Keratinocyte (primary cell): ENCODE data around the gene TTC33. TPM values are rescaled to one million over a fixed set of nuclear protein-coding genes. Genes with fewer than 3 reads are reported as not detected.

Source experiments
- DNase-seq: peaks from one replicate; pipeline ENCODE4 v3.0.0-alpha.2; 2011; ENCODE audit warnings: low read depth, missing footprints, low spot score
- FAIRE-seq: peaks from 2 replicates; lab custom pipeline; 2011; peaks lifted over from hg19 to GRCh38; lab: Jason Lieb, UNC
- H2AFZ ChIP-seq: 2 replicates; pipeline ENCODE4 v1.6.0; 2012; ENCODE audit warnings: low read length, control low read depth, inconsistent platforms; ENCODE audit not compliant: control insufficient read depth
- H3K27ac ChIP-seq: 2 replicates; pipeline ENCODE4 v1.5.1; 2011; ENCODE audit warnings: low read length; ENCODE audit not compliant: control insufficient read depth, insufficient read depth
- H3K27me3 ChIP-seq: 3 replicates; pipeline ENCODE4 v1.6.0; 2011; ENCODE audit warnings: low read length; ENCODE audit not compliant: control insufficient read depth, insufficient read depth; ENCODE audit errors: extremely low read depth
- H3K36me3 ChIP-seq, 2 experiments: 2 replicates in 1 of 2; 3 replicates in 1 of 2; pipeline ENCODE4 v1.5.1; 2011; ENCODE audit warnings: low read length in 2 of 2, mild to moderate bottlenecking in 1 of 2; ENCODE audit not compliant: control insufficient read depth in 2 of 2, insufficient read depth in 2 of 2; ENCODE audit errors: extremely low read depth in 1 of 2
- H3K4me1 ChIP-seq: 3 replicates; pipeline ENCODE4 v1.5.1; 2011; ENCODE audit warnings: low read length; ENCODE audit not compliant: control insufficient read depth, insufficient read depth; ENCODE audit errors: extremely low read depth
- H3K4me2 ChIP-seq: 3 replicates; pipeline ENCODE4 v1.6.0; 2011; ENCODE audit warnings: low read depth, low read length; ENCODE audit not compliant: control insufficient read depth, insufficient read depth; ENCODE audit errors: extremely low read depth
- H3K4me3 ChIP-seq, 3 experiments: fragments of 200-600 bp in 1 of 3; sonication (generic) in 1 of 3; 2 replicates in 2 of 3; 3 replicates in 1 of 3; pipeline ENCODE4 v1.5.1; 2011 to 2016; ENCODE audit warnings: low read length in 3 of 3, mild to moderate bottlenecking in 3 of 3, control low read depth in 2 of 3, inconsistent platforms in 1 of 3, low read depth in 1 of 3, mixed read lengths in 1 of 3, mixed run types in 1 of 3, moderate library complexity in 1 of 3; ENCODE audit not compliant: control insufficient read depth in 2 of 3, insufficient read depth in 2 of 3; ENCODE audit errors: extremely low read depth in 1 of 3
- H3K79me2 ChIP-seq: 2 replicates; pipeline ENCODE4 v1.6.0; 2012; ENCODE audit warnings: low read length; ENCODE audit not compliant: control insufficient read depth, insufficient read depth
- H3K9ac ChIP-seq: 3 replicates; pipeline ENCODE4 v1.6.0; 2011; ENCODE audit warnings: low read length; ENCODE audit not compliant: control insufficient read depth, insufficient read depth; ENCODE audit errors: extremely low read depth
- H3K9me1 ChIP-seq: 3 replicates; pipeline ENCODE4 v1.6.0; 2011; ENCODE audit warnings: low read length; ENCODE audit not compliant: control insufficient read depth, insufficient read depth; ENCODE audit errors: extremely low read depth
- H3K9me3 ChIP-seq: 2 replicates; pipeline ENCODE4 v1.5.1; 2012; ENCODE audit warnings: low read depth, low read length; ENCODE audit not compliant: control insufficient read depth
- H4K20me1 ChIP-seq: 3 replicates; pipeline ENCODE4 v1.6.0; 2011; ENCODE audit warnings: low read length; ENCODE audit not compliant: control insufficient read depth, insufficient read depth; ENCODE audit errors: extremely low read depth
- EZH2 ChIP-seq: IDR thresholded peaks from one replicate; pipeline ENCODE4 v1.6.1; 2012; ENCODE audit warnings: inconsistent platforms, mild to moderate bottlenecking, low read length, moderate library complexity
- dilution Hi-C: fragments of 300-500 bp; cut with MboI; formaldehyde crosslinking; loops from one replicate; pipeline ENCODE4 v1.7.0; 2020; ENCODE audit warnings: low sequenced_read_pairs; ENCODE audit not compliant: extremely low pct_ligation_motif_present
- polyA minus RNA-seq, 3 experiments: library from RNA; depleted of rRNA, polyadenylated mRNA; stranded (reverse); fragments of >200 nt; gene quantifications; 1 replicate in 1 of 3; 2 replicates in 1 of 3; 3 replicates in 1 of 3; pipeline ENCODE4 v1.2.3, GENCODE V29; 2011
- polyA plus RNA-seq, 5 experiments: library from polyadenylated mRNA; depleted of rRNA in 3 of 5; stranded (reverse) in 3 of 5; stranded (forward) in 1 of 5; unstranded in 1 of 5; fragments of >200 nt; gene quantifications; 1 replicate in 1 of 5; 2 replicates in 3 of 5; 3 replicates in 1 of 5; pipeline versions ENCODE4 v1.2.1 to v1.2.3, GENCODE V29; 2011 to 2012; ENCODE audit warnings: missing spikeins in 2 of 5, low read depth in 1 of 5, low replicate concordance in 1 of 5
- TF ChIP-seq, protein P1 (sequence below), 3 experiments: IDR thresholded peaks in 1 of 3; conservative IDR thresholded peaks in 1 of 3; optimal IDR thresholded peaks in 1 of 3; 2 replicates in 2 of 3; 3 replicates in 1 of 3; pipeline versions ENCODE3 to v1.5.1; 2011; ENCODE audit warnings: low read length in 3 of 3, mild to moderate bottlenecking in 3 of 3, moderate library complexity in 2 of 3, control low read depth in 1 of 3, inconsistent platforms in 1 of 3; ENCODE audit not compliant: insufficient read depth in 2 of 3; ENCODE audit errors: extremely low read depth in 1 of 3

TTC33 gene
- polyA plus RNA-seq (3.6 to 7.1 TPM (median 3.7 TPM) in 3 replicates), polyA minus RNA-seq (3.6 to 10.5 TPM in 2 of 3 replicates, not detected in the other)
- 13.7 TPM for polyA plus RNA-seq (2011; ENCODE audit: low read depth)
- 3.1 and 5.6 TPM in 2 replicates for polyA plus RNA-seq (2011; cell fraction: cytosol; rRNA removed)
- polyA plus RNA-seq (2011; cell fraction: nucleus; rRNA removed): 4.2 and 7.2 TPM in 2 replicates
- 5.0 and 7.6 TPM in 2 replicates for polyA plus RNA-seq (2012; ENCODE audit: low replicate concordance)
- polyA minus RNA-seq (2011; cell fraction: cytosol; rRNA and poly(A)+ RNA removed): 5.9 TPM
- polyA minus RNA-seq (2011; cell fraction: nucleus; rRNA and poly(A)+ RNA removed): 3.1 and 4.8 TPM in 2 replicates

GRCh38 chr5:40755407-40756365 is at the start of gene TTC33:
Gene TTC33 (minus strand): TSS chr5:40755961. CDS start chr5:40747018, 8,943 bp downstream.
- peaks cover 6% of the 10 kb centered on the region for H3K4me1 ChIP-seq
- no peak for TF ChIP-seq EZH2
- TF ChIP-seq, protein P1, sequence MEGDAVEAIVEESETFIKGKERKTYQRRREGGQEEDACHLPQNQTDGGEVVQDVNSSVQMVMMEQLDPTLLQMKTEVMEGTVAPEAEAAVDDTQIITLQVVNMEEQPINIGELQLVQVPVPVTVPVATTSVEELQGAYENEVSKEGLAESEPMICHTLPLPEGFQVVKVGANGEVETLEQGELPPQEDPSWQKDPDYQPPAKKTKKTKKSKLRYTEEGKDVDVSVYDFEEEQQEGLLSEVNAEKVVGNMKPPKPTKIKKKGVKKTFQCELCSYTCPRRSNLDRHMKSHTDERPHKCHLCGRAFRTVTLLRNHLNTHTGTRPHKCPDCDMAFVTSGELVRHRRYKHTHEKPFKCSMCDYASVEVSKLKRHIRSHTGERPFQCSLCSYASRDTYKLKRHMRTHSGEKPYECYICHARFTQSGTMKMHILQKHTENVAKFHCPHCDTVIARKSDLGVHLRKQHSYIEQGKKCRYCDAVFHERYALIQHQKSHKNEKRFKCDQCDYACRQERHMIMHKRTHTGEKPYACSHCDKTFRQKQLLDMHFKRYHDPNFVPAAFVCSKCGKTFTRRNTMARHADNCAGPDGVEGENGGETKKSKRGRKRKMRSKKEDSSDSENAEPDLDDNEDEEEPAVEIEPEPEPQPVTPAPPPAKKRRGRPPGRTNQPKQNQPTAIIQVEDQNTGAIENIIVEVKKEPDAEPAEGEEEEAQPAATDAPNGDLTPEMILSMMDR (optimal IDR thresholded peaks at IDR 0.05 in 1 of 3, IDR thresholded peaks at IDR 0.05 in 1 of 3, conservative IDR thresholded peaks at IDR 0.05 in 1 of 3; ENCODE audit: extremely low read depth in 1 of 3, insufficient read depth in 2 of 3, low read length in 3 of 3): peak; percentile 54 to 88 (median 74)
- no peaks in the 10 kb centered on the region for H3K9me3 ChIP-seq
- peak within 1 kb of the TSS; percentile 73 to 95 (median 82) for H3K4me3 ChIP-seq
- FAIRE-seq: peak; percentile 72
- no peaks in the 10 kb centered on the region for H4K20me1 ChIP-seq
- H3K27me3 ChIP-seq: no peaks in the 10 kb centered on the region
- peak within 1 kb of the TSS; percentile 68 for H3K4me2 ChIP-seq
- peak; percentile 58 for DNase-seq
- dilution Hi-C loops: no loop called here
- H3K36me3 ChIP-seq: peaks cover 0 to 3% of the 10 kb centered on the region in 2 experiments
- H3K9me1 ChIP-seq: no peaks in the 10 kb centered on the region
- peak within 1 kb of the TSS; percentile 92 for H2AFZ ChIP-seq
- peaks cover 22% of the 10 kb centered on the region for H3K79me2 ChIP-seq
- H3K9ac ChIP-seq: peak within 1 kb of the TSS; percentile 88
- H3K27ac ChIP-seq: peak within 1 kb of the TSS; percentile 84

DNA sequence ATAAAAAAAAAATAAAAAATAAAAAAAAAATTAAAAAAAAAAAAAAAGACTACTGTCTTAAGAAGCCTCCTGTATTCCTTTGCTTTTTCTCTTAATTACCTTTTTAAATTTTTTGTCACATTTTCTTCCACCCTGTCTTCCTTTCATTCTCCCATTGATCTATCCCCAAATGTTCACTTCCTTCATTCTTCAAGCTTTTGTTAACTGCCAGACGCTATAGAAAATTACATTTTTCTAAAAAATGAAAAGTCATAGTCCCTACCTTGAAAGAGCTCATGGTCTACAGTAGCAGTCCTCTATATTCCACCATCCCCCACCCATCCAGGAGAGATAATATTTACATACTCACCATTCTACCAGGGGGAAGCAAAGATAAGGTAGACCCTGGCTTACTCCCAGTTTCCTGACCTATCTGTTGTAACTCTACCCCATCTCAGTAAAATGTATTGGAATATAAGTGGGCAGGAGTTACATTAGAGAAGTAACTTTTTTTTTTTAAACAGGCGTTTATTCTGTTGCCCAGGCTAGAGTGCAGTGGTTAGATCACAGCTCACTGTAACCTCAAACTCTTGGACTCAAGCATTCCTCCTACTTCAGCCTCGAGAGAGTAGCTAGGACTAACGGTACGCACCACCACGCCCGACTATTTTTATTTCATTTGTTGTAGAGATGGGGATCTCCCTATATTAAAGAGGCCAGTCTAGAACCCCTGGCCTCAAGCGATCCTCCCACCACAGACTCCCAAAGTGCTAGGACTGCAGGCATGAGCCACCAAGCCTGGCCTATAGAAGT is 46.2 kb upstream of the TTC33 start:
- TF ChIP-seq, protein P1 (optimal IDR thresholded peaks at IDR 0.05 in 1 of 3, IDR thresholded peaks at IDR 0.05 in 1 of 3, conservative IDR thresholded peaks at IDR 0.05 in 1 of 3; ENCODE audit: extremely low read depth in 1 of 3, insufficient read depth in 2 of 3, low read length in 3 of 3): no peak
- no peak for TF ChIP-seq EZH2

More for the DNA sequence above, 46.2 kb upstream of the TTC33 start:
- H3K27me3 ChIP-seq: no peaks in the 10 kb centered on the region
- H3K4me3 ChIP-seq: no peak overlapping the region
- FAIRE-seq (no peak), DNase-seq (no peak)
- dilution Hi-C loops: no loop called here
- no peaks in the 10 kb centered on the region for H3K9me1 ChIP-seq
- no peaks in the 10 kb centered on the region for H3K9me3 ChIP-seq
- no peaks in the 10 kb centered on the region for H3K36me3 ChIP-seq
- H3K4me2 ChIP-seq: no peak overlapping the region
- H4K20me1 ChIP-seq: no peaks in the 10 kb centered on the region
- H3K27ac ChIP-seq: no peak overlapping the region
- peaks cover 6% of the 10 kb centered on the region for H3K79me2 ChIP-seq
- H3K9ac ChIP-seq: no peak overlapping the region
- H2AFZ ChIP-seq: no peak overlapping the region
- H3K4me1 ChIP-seq: peaks cover 6% of the 10 kb centered on the region
